ENCODE results near the gene FBXO36. TPM values are rescaled to one million over a fixed set of nuclear protein-coding genes. Genes with fewer than 3 reads are reported as not detected.

Gene FBXO36
- total and polyA plus RNA-seq, 2 of the 13 experiments (the other 11 are each of a cell fraction or from before 2014, with no cell fraction given), result 2.8 TPM

GRCh38 chr2:229921101-229921891 is 1.0 kb upstream of the FBXO36 start (continued):
- peak; percentile 72; the same call in 1 of the 2 replicates for TF ChIP-seq ZNF276 (CRISPR knock-in tag; IDR thresholded peaks at IDR 0.05; ENCODE audit: low read depth)
- TF ChIP-seq ZSCAN22 (CRISPR knock-in tag; IDR thresholded peaks at IDR 0.05), result 0 out of 2 replicates have a peak, but pooled peaks have one; percentile 43
- TF ChIP-seq ZNF367 (CRISPR knock-in tag; IDR thresholded peaks at IDR 0.05; ENCODE audit: borderline replicate concordance), result no peak
- TF ChIP-seq JARID2 (CRISPR knock-in tag; IDR thresholded peaks at IDR 0.05; ENCODE audit: insufficient replicate concordance), result no peak
- no peak for TF ChIP-seq PRDM4 (CRISPR knock-in tag; IDR thresholded peaks at IDR 0.05; ENCODE audit: borderline replicate concordance)
- no peak for TF ChIP-seq SP140L (CRISPR knock-in tag; IDR thresholded peaks at IDR 0.05; ENCODE audit: borderline replicate concordance)
- TF ChIP-seq SNAPC2 (CRISPR knock-in tag; IDR thresholded peaks at IDR 0.05), result 0 out of 2 replicates have a peak, but pooled peaks have one; percentile 40
- no peak for TF ChIP-seq BCL6 (CRISPR knock-in tag; IDR thresholded peaks at IDR 0.05)
- no peak for TF ChIP-seq HOXD1 (CRISPR knock-in tag; IDR thresholded peaks at IDR 0.05)
- TF ChIP-seq NCOR1 (IDR thresholded peaks at IDR 0.05; ENCODE audit: borderline replicate concordance, low read length), result no peak
- peak; percentile 47 for TF ChIP-seq KDM5B (CRISPR knock-in tag; IDR thresholded peaks at IDR 0.05; ENCODE audit: borderline replicate concordance)
- TF ChIP-seq NFYC (CRISPR knock-in tag; IDR thresholded peaks at IDR 0.05), result no peak
- TF ChIP-seq ZNF780A (CRISPR knock-in tag; IDR thresholded peaks at IDR 0.05), result no peak
- TF ChIP-seq ISX (CRISPR knock-in tag; conservative IDR thresholded peaks at IDR 0.05), result no peak
- peak; percentile 69 for TF ChIP-seq HNF1B (CRISPR knock-in tag; IDR thresholded peaks at IDR 0.05)
- no peak for TF ChIP-seq ZNF10 (CRISPR knock-in tag; IDR thresholded peaks at IDR 0.05; ENCODE audit: borderline replicate concordance, low read depth)
- TF ChIP-seq AKAP8 (CRISPR knock-in tag; IDR thresholded peaks at IDR 0.05), result no peak
- TF ChIP-seq ZNF34 (CRISPR knock-in tag; IDR thresholded peaks at IDR 0.05; ENCODE audit: borderline replicate concordance), result no peak
- peak; percentile 53; the same call in 1 of the 2 replicates for TF ChIP-seq ZNF235 (CRISPR knock-in tag; IDR thresholded peaks at IDR 0.05; ENCODE audit: borderline replicate concordance)
- no peak for TF ChIP-seq ZNF530 (CRISPR knock-in tag; IDR thresholded peaks at IDR 0.05; ENCODE audit: low read depth)
- TF ChIP-seq ARHGAP35 (CRISPR knock-in tag; IDR thresholded peaks at IDR 0.05; ENCODE audit: borderline replicate concordance), result no peak
- no peak for TF ChIP-seq SALL2 (CRISPR knock-in tag; IDR thresholded peaks at IDR 0.05)
- TF ChIP-seq ZNF777 (CRISPR knock-in tag; IDR thresholded peaks at IDR 0.05), result peak; percentile 17; the same call in 1 of the 2 replicates
- TF ChIP-seq EED (CRISPR knock-in tag; IDR thresholded peaks at IDR 0.05), result no peak

All from HepG2 (cell line).